ENCODE data around the gene SBF2. TPM values are rescaled to one million over a fixed set of nuclear protein-coding genes. Genes with fewer than 3 reads are reported as not detected.

Gene SBF2
- total RNA-seq, 1 experiment from 2014 or later = 30.2 TPM

GRCh38 chr11:9780929-9781328 lies 513.1 kb downstream of the SBF2 start:
- Mint-ChIP-seq H3K27me3 (ENCODE audit: low read depth) (no peaks in the 10 kb centered on the region), H3K27ac (no peak overlapping the region), H3K36me3 (ENCODE audit: insufficient read depth in 1 of 3, low read depth in 3 of 3) (peaks cover 19 to 56% (median 26%) of the 10 kb centered on the region in 3 experiments; a peak in 6 of 7 replicates), H3K4me1 (peaks cover 18 to 19% of the 10 kb centered on the region in 2 experiments), H3K4me3 (no peak overlapping the region), H3K9me3 (no peaks in the 10 kb centered on the region)
- Histone ChIP-seq H3K27ac (ENCODE audit: insufficient read length, low read depth, low read length) (no peak overlapping the region), H3K79me1 (ENCODE audit: insufficient read depth, low read depth, low read length, poor library complexity, severe bottlenecking) (no peaks in the 10 kb centered on the region), H3K18ac (ENCODE audit: insufficient read length, low read depth, low read length) (no peak overlapping the region), H3K4ac (ENCODE audit: low read depth, low read length) (no peak overlapping the region), H3K9me3 (ENCODE audit: control insufficient read depth, low read depth, low read length) (no peaks in the 10 kb centered on the region), H4K8ac (replicated peaks; ENCODE audit: insufficient read length, low read depth, low read length) (no peak overlapping the region), H3K4me1 (ENCODE audit: insufficient read depth, low read length) (peaks cover 6% of the 10 kb centered on the region; the same call in 1 of the 2 replicates), H3K79me2 (ENCODE audit: insufficient read depth, low read length) (no peaks in the 10 kb centered on the region), H4K5ac (ENCODE audit: insufficient read length, low read depth, low read length) (no peak overlapping the region), H3K56ac (ENCODE audit: insufficient read length, low read depth, low read length) (no peak overlapping the region), H2BK120ac (ENCODE audit: low read depth, low read length, poor library complexity, severe bottlenecking) (no peak overlapping the region), H2BK12ac (ENCODE audit: insufficient read length, low read depth, low read length) (no peak overlapping the region), H3K27me3 (ENCODE audit: insufficient read depth, low read length) (no peaks in the 10 kb centered on the region), H4K20me1 (ENCODE audit: control insufficient read depth, insufficient read depth, insufficient read length) (no peaks in the 10 kb centered on the region), H2BK5ac (ENCODE audit: insufficient read length, low read length) (no peak overlapping the region), H3K4me2 (ENCODE audit: insufficient read depth, insufficient read length, low read length) (no peak overlapping the region), H3K23ac (ENCODE audit: insufficient read length, low read depth, low read length) (no peak overlapping the region), H3K23me2 (ENCODE audit: insufficient read length, low read depth, low read length, poor library complexity, severe bottlenecking) (no peaks in the 10 kb centered on the region), H2BK20ac (ENCODE audit: low read depth, low read length, poor library complexity, severe bottlenecking) (no peak overlapping the region), H2AFZ (ENCODE audit: low read length) (no peak overlapping the region), H2AK5ac (ENCODE audit: insufficient read length, low read length) (no peak overlapping the region), H3K14ac (ENCODE audit: insufficient read depth, low read length) (no peak overlapping the region), H3K9ac (ENCODE audit: extremely low read depth, insufficient read length, low read length) (no peak overlapping the region), H3T11ph (ENCODE audit: low read length) (no peak overlapping the region), H4K91ac (ENCODE audit: insufficient read length, low read depth, low read length) (no peak overlapping the region), H2BK15ac (ENCODE audit: low read depth, low read length) (no peak overlapping the region)
- no peak for TF ChIP-seq CTCF (conservative IDR thresholded peaks at IDR 0.05)
- DNase-seq = no peak
- no CpG with 5 or more reads among the region's 4 CpGs for WGBS (ENCODE audit: extremely low coverage, insufficient read length, low lambda C conversion rate)

Measured in H9 (cell line).